ENCODE measurements around the gene JUNB. TPM values are rescaled to one million over a fixed set of nuclear protein-coding genes. Genes with fewer than 3 reads are reported as not detected.
"Not testable (repeated sequence)": the region's sequence is repeated elsewhere in the genome, so short reads cannot be mapped to it uniquely, and the experiment has no call there.

Gene JUNB
- total RNA-seq, 1 donor from 2014 or later, result 120 TPM

DNA sequence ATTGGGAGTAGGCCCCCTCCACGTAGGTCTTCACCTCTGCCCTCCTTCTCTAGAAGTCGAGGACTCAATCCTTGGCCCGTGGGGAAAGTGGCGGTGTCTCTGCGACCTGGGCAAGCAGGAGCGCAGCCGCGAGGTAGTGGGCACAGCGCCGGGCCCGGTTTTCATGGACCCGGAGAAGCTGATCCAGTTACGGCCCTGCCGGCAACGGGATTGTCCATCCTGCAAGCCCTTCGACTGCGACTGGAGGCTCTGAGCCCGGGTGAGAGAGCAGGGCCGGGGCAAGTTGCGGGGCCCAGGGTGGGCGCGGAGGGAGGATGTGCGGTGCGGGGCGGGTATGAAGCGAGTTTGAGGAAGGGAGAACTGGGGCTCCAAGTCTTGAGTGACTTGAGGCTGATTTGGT, 12.8 kb downstream of the JUNB start:
- no peak for DNase-seq (ENCODE audit: low read depth)

- DNase-seq (ENCODE audit: low read depth), result peak; percentile 73
Measured at GRCh38 chr19:12806242-12807081, 15.2 kb downstream of the JUNB start, which contains the start of gene RNASEH2A. RNASEH2A (plus strand) TSS chr19:12806584; CDS start chr19:12806674, 90 bp downstream.

- DNase-seq (ENCODE audit: low read depth), result no peak
Measured at GRCh38 chr19:12815088-12815487, 23.8 kb downstream of the JUNB start.

DNA sequence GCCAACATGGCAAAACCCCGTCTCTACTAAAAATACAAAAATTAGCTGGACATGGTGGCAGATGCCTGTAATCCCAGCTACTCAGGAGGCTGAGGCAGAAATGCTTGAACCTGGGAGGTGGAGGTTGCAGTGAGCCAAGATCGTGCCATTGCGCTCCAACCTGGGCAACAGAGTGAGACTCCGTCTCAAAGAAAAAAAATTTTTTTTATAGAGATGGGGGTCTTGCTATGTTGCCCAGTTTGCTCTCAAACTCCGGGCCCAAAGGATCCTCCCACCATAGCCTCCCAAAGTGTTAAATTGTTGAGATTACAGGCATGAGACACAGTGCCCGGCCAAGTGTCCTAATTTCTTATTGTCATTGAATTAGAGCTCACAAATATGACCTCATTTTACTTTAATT, 25.9 kb downstream of the JUNB start:
- not testable (repeated sequence) for DNase-seq (ENCODE audit: low read depth)

DNA sequence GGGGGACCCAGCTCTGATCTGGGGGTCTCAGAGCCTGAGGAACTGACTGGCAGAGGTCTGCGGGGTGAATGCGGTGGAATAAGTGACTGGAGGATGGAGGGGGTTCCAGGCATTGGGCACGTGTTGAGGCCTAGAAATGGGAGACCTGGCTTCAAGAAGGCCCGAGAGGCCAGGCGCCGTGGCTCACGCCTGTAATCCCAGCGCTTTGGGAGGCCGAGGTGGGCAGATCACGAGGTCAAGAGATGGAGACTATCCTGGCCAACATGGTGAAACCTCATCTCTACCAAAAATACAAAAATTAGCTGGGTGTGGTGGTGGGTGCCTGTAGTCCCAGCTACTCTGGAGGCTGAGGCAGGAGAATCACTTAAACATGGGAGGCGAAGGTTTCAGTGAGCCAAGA, 26.5 kb downstream of the JUNB start:
- not testable (repeated sequence) for DNase-seq (ENCODE audit: low read depth)

DNA sequence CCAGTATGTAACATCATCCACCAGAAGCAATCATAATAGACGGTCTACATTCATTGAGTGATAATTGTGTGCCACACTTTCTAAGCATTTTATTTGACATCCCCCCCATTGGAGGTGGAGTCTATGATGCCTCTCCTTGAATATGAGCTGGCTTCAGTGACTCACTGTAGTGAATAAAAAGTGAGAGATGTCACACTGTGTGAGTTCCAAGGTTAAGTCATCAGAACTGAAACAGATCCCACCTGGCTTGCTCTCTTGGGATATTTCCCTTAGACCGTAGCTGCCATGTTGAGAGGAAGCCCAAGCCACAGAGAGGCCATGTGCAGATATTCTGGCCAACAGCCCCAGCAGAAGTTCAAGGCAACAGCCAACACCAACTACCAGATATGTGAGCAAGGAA, 30.5 kb downstream of the JUNB start:
- no peak for DNase-seq (ENCODE audit: low read depth)

DNA sequence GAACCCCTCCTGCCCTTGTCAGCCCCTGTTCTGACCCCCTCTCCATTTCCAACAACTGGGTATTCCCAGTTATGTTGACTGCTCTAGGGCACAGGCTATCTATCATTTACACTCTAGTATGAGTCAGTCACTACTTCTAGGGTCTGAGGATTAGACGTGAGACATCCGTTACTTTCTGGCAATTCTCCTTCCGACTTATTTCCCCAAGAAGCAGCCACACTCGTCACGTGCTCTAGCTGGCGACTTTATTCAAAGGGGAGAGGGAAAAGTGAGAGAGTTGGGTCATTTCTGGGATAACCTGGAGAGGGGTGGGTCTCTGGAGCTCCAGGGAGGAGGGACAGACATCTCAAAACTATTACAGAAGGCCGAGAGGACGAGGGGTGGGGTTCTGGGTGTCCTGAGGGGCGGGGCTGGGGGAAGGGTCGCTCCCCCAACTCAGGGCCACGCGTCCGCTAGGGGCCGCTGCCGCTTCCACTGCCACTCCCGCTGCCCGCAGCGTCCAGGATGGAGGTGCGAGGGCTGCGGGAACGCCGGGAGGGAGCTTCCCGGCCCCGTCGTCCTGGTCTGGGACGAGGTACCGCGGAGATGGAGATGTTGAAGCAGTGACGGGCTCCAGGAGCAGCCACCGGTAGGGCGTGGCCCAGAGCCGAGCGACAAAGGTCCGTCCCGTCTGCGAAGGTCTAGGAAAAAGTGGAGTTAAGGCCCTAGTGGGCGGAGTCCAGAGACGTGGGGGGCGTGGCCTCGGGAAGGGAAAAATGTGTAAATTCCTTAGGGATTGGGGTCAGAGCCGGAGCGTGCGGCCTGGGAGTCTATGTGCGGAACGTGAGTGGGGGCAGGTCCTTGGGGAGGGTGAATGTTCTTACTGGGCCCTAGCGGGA, 34.2 kb downstream of the JUNB start:
- no peak for DNase-seq (ENCODE audit: low read depth)

GRCh38 chr19:12828494-12828893, 37.2 kb downstream of the JUNB start:
- no peak for DNase-seq (ENCODE audit: low read depth)

DNA sequence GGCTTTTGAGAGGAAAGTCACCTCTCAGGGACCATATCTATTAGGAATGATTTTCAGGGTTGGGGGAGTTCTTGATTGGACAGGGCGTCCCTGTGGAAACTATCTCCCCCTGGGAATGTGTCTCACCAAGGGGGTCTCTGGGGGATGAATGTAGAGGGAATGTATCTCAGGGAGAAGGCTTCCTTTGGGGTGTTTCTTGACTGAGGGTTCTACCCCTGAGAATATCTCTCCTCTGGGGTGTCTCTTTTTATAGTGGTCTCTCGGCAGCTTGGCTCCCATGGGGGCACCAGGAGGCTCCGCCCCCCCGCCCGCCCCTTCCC, 42.1 kb downstream of the JUNB start:
- DNase-seq (ENCODE audit: low read depth), result no peak

GRCh38 chr19:12833738-12834565, 42.7 kb downstream of the JUNB start:
- no peak for DNase-seq (ENCODE audit: low read depth)

GRCh38 chr19:12834566-12834943, 43.3 kb downstream of the JUNB start, which contains the start of gene RTBDN:
RTBDN (minus strand) TSS chr19:12834579; CDS start chr19:12829979, 4,600 bp downstream.
- DNase-seq (ENCODE audit: low read depth), result no peak

GRCh38 chr19:12834976-12835757, 43.9 kb downstream of the JUNB start:
- no peak for DNase-seq (ENCODE audit: low read depth)

- DNase-seq (ENCODE audit: low read depth), result no peak
Measured at GRCh38 chr19:12836529-12836863, 45.2 kb downstream of the JUNB start.

- peak; percentile 23 for DNase-seq (ENCODE audit: low read depth)
Measured at GRCh38 chr19:12837225-12837624, 45.9 kb downstream of the JUNB start.

DNA sequence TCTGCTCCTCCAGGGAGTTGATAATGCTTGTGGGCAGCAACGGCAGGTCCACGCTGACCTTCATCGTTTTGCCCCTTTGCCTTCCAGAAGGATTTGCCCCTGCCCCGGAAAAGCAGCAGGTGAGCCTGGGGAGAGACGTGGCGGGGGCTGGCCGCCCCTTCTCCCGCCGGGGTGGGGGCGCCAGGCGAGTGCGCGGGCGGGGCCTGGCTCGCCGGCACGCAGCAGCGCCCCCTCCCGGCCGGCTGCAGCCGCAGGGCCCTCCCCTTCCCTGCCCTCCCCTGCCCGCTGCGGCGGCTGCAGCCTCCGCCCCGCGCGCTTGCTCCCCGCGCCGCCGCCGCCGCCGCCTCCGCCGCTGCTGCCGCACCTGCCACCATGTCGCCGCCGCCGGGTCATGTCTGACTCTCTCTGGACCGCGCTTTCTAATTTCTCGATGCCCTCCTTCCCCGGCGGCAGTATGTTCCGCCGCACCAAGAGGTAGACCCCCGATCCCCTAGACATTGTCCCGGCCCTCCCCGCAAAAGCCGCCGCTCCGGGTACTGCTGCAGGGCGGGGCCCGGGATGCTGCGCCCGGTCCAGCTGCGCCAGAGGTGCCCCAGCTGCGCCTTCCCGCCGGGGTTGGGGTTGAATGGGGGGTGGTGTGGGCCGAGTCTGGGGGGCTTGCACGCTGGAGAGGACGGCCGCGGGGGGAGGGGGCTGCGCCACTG, 47.0 kb downstream of the JUNB start, which contains the start of gene MAST1:
Gene MAST1, plus strand, starts transcription at position 334 of the 704 bp plus-strand sequence. Its CDS starts 58 bp downstream, at position 392.
- no peak for DNase-seq (ENCODE audit: low read depth)

- no peak for DNase-seq (ENCODE audit: low read depth)
Measured at GRCh38 chr19:12838886-12839756, 47.8 kb downstream of the JUNB start.

DNA sequence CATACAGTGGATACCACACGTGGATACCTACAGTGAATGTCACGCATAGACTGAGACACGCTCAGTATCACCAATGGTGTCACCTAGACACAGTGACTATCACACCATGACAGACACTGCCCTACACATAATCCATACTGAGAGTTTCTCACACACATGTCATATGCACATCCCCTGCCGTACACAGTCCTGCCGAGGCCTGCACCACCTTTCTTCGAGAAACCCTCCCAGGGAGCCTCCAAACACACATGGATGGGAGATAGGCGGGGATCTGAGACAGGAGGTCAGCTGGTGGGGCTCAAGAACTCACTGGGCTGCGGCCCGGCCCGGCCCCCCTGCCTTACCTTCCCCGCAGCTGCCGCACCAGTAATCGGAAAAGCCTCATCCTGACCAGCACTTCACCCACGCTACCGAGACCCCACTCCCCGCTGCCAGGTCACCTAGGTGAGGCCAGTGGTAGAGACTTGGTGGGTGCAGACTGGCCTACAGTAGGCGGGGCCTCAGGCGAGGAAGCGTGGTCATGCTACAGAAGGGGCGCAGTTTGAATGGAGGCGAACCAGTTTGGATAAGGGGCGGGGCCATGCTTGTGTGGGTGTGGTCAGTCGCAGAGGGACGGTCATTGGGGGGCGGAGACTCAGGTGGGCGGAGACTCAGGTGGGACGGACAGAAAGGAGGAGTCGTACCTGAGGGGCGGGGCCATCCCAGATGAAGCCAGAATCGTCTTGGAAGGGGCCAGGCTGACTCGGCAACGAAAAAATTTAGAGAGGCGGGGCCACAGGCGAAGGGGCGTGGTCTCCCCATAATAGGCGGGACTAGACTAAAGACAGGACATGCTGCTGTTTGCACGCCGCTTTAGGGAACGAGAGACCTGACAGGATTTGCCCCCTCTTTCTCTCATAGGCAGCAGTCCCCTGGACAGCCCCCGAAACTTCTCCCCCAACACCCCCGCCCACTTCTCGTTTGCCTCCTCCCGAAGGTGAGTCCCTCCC, 49.1 kb downstream of the JUNB start:
- DNase-seq (ENCODE audit: low read depth), result peak; percentile 56

- no peak for DNase-seq (ENCODE audit: low read depth)
Measured at GRCh38 chr19:12841094-12841493, 49.8 kb downstream of the JUNB start.

Measured in renal cortical epithelial cell (primary cell).